Activated CD4-positive, alpha-beta memory T cell treated with anti-CD3 and anti-CD28 coated beads, Interleukin-2, amount 10 ng/mL, durations not matched to agents 7 days and 5 days (primary cell): Measurements from ENCODE around the gene HSDL2. TPM values are rescaled to one million over a fixed set of nuclear protein-coding genes. Genes with fewer than 3 reads are reported as not detected.
A peak's percentile ranks its signal among the peaks of the same experiment; 100 is the strongest.
"Not testable (repeated sequence)": the region's sequence is repeated elsewhere in the genome, so short reads cannot be mapped to it uniquely, and the experiment has no call there.

ENCODE experiments used
- CTCF ChIA-PET: fragments of 350-600 bp; sonication (Branson Sonifier 250); formaldehyde crosslinking; loops from one replicate; lab custom pipeline; 2021; ENCODE audit warnings: antibody characterized with exemption, inconsistent platforms; lab: Charles Lee
- POLR2A ChIA-PET: fragments of 350-600 bp; sonication (Branson Sonifier 250); formaldehyde crosslinking; loops from one replicate; lab custom pipeline; 2021; ENCODE audit warnings: antibody characterized with exemption; lab: Charles Lee
- DNase-seq: peaks from one replicate; pipeline ENCODE4 v3.0.0-alpha.2; 2020
- H3K27ac Mint-ChIP-seq: one replicate; pipeline ENCODE4 v1.8.0; 2021; ENCODE audit warnings: mild to moderate bottlenecking, mixed read lengths
- H3K27me3 Mint-ChIP-seq: one replicate; pipeline ENCODE4 v1.8.0; 2021; ENCODE audit warnings: mixed read lengths
- H3K36me3 Mint-ChIP-seq: one replicate; pipeline ENCODE4 v1.8.0; 2021; ENCODE audit warnings: low read depth, mixed read lengths
- H3K4me1 Mint-ChIP-seq: one replicate; pipeline ENCODE4 v1.8.0; 2021; ENCODE audit warnings: mixed read lengths
- H3K4me3 Mint-ChIP-seq: one replicate; pipeline ENCODE4 v1.8.0; 2021; ENCODE audit warnings: mild to moderate bottlenecking, mixed read lengths
- H3K9me3 Mint-ChIP-seq: one replicate; pipeline ENCODE4 v1.8.0; 2021; ENCODE audit warnings: mixed read lengths
- total RNA-seq, 2 experiments: library from RNA; stranded (reverse); gene quantifications; one replicate each; pipeline ENCODE4 v1.2.3, GENCODE V29; 2021

HSDL2 gene
- total RNA-seq, 2 experiments from 2014 or later: 18.4 to 19.4 TPM

- Mint-ChIP-seq H3K36me3 (peaks cover 9% of the 10 kb centered on the region), H3K4me1 (peaks cover 3% of the 10 kb centered on the region), H3K4me3 (no peak overlapping the region), H3K27ac (no peak overlapping the region), H3K9me3 (peaks cover 25% of the 10 kb centered on the region), H3K27me3 (peaks cover 8% of the 10 kb centered on the region)
- ChIA-PET POLR2A (interaction anchor here (2.5 kb wide), 1 partner anchor 12 kb away, joined by 16 read pairs; the partner anchor contains the start of gene HSDL2), CTCF (interaction anchor here (0.8 to 1.9 kb wide), 6 partner anchors 255 to 426 kb away, joined by 3 to 13 read pairs (median 5); no protein-coding TSS in a partner anchor)
- DNase-seq: no peak
Measured at GRCh38 chr9:112367465-112367864, 12.4 kb upstream of the HSDL2 start.

GRCh38 chr9:112369817-112370216 lies 10.1 kb upstream of the HSDL2 start:
- Mint-ChIP-seq H3K27me3 (peaks cover 5% of the 10 kb centered on the region), H3K9me3 (peaks cover 26% of the 10 kb centered on the region), H3K4me1 (peaks cover 3% of the 10 kb centered on the region), H3K4me3 (no peak overlapping the region), H3K27ac (no peak overlapping the region), H3K36me3 (peaks cover 12% of the 10 kb centered on the region)
- DNase-seq: no peak
- POLR2A ChIA-PET: interaction anchor here (2.1 kb wide), 1 partner anchor 10 kb away, joined by 9 read pairs; the partner anchor contains the start of gene HSDL2
- CTCF ChIA-PET: interaction anchor here (1.2 to 1.5 kb wide), 2 partner anchors 9 kb away, joined by 3 to 4 read pairs; no protein-coding TSS in a partner anchor

- CTCF ChIA-PET: interaction anchor here (0.7 to 0.8 kb wide), 2 partner anchors 10 to 288 kb away, joined by 4 read pairs; no protein-coding TSS in a partner anchor
- H3K4me3 Mint-ChIP-seq: no peak overlapping the region
- H3K4me1 Mint-ChIP-seq: peaks cover 3% of the 10 kb centered on the region
- DNase-seq: no peak
- peaks cover 25% of the 10 kb centered on the region for H3K9me3 Mint-ChIP-seq
- H3K36me3 Mint-ChIP-seq: peaks cover 19% of the 10 kb centered on the region
- H3K27me3 Mint-ChIP-seq: no peaks in the 10 kb centered on the region
- no peak overlapping the region for H3K27ac Mint-ChIP-seq
- POLR2A ChIA-PET: interaction anchor here (2.1 kb wide), 1 partner anchor 9 kb away, joined by 9 read pairs; the partner anchor contains the start of gene HSDL2
Measured at GRCh38 chr9:112371060-112371459, 8.8 kb upstream of the HSDL2 start.

GRCh38 chr9:112373666-112374065 lies 6.2 kb upstream of the HSDL2 start:
- not testable (repeated sequence) for H3K27me3 Mint-ChIP-seq

GRCh38 chr9:112374232-112374631 lies 5.7 kb upstream of the HSDL2 start:
- H3K27ac Mint-ChIP-seq, CTCF ChIA-PET, POLR2A ChIA-PET, H3K27me3 Mint-ChIP-seq, DNase-seq, H3K4me3 Mint-ChIP-seq: not testable (repeated sequence)
- Mint-ChIP-seq H3K36me3 (peaks cover 25% of the 10 kb centered on the region), H3K9me3 (peaks cover 21% of the 10 kb centered on the region), H3K4me1 (peaks cover 27% of the 10 kb centered on the region)

More at GRCh38 chr9:112373666-112374065, 6.2 kb upstream of the HSDL2 start:
- CTCF ChIA-PET, H3K27ac Mint-ChIP-seq, H3K4me3 Mint-ChIP-seq, POLR2A ChIA-PET, DNase-seq: not testable (repeated sequence)
- H3K9me3 Mint-ChIP-seq: peaks cover 22% of the 10 kb centered on the region
- H3K4me1 Mint-ChIP-seq: peaks cover 27% of the 10 kb centered on the region
- peaks cover 25% of the 10 kb centered on the region for H3K36me3 Mint-ChIP-seq

GRCh38 chr9:112375361-112375760 lies 4.5 kb upstream of the HSDL2 start:
- peaks cover 27% of the 10 kb centered on the region for H3K4me1 Mint-ChIP-seq
- H3K27me3 Mint-ChIP-seq: no peaks in the 10 kb centered on the region
- POLR2A ChIA-PET: no interaction called here
- DNase-seq: no peak
- no peak overlapping the region for H3K27ac Mint-ChIP-seq
- H3K9me3 Mint-ChIP-seq: peaks cover 12% of the 10 kb centered on the region
- peaks cover 21% of the 10 kb centered on the region for H3K36me3 Mint-ChIP-seq
- CTCF ChIA-PET: interaction anchor here (0.5 kb wide), 1 partner anchor 948 kb away, joined by 3 read pairs; no protein-coding TSS in a partner anchor
- H3K4me3 Mint-ChIP-seq: no peak overlapping the region

- POLR2A ChIA-PET: interaction anchor here (0.7 to 4.6 kb wide), 5 partner anchors 26 to 374 kb away, joined by 3 to 63 read pairs (median 5); partner anchors contain the start of genes INIP, PTBP3, SNX30 and SUSD1
- H3K27ac Mint-ChIP-seq: peak overlapping the region; percentile 51
- peaks cover 16% of the 10 kb centered on the region for H3K36me3 Mint-ChIP-seq
Measured at GRCh38 chr9:112377087-112377486, 2.8 kb upstream of the HSDL2 start.

GRCh38 chr9:112377684-112378327 lies 2.1 kb upstream of the HSDL2 start:
- ChIA-PET POLR2A (interaction anchor here (0.7 to 4.6 kb wide), 10 partner anchors 26 to 747 kb away, joined by 3 to 63 read pairs (median 10); partner anchors contain the start of genes DNAJC25, INIP, KIAA1958 and PTBP3), CTCF (interaction anchor here (1.1 to 3.1 kb wide), 5 partner anchors 16 to 340 kb away, joined by 3 to 21 read pairs (median 3); partner anchors contain the start of gene INIP)
- Mint-ChIP-seq H3K9me3 (peaks cover 2% of the 10 kb centered on the region), H3K27ac (peak overlapping the region; percentile 4), H3K27me3 (no peaks in the 10 kb centered on the region), H3K36me3 (peaks cover 16% of the 10 kb centered on the region), H3K4me1 (peaks cover 41% of the 10 kb centered on the region), H3K4me3 (peak overlapping the region; percentile 93)
- DNase-seq: no peak

More at GRCh38 chr9:112377087-112377486, 2.8 kb upstream of the HSDL2 start:
- CTCF ChIA-PET: interaction anchor here (1.1 to 1.2 kb wide), 2 partner anchors 15 to 341 kb away, joined by 3 to 4 read pairs; partner anchors contain the start of gene INIP
- peaks cover 37% of the 10 kb centered on the region for H3K4me1 Mint-ChIP-seq
- peak overlapping the region; percentile 93 for H3K4me3 Mint-ChIP-seq
- H3K27me3 Mint-ChIP-seq: no peaks in the 10 kb centered on the region
- H3K9me3 Mint-ChIP-seq: peaks cover 5% of the 10 kb centered on the region
- peak; percentile 35 for DNase-seq

GRCh38 chr9:112378328-112379176 lies 1.4 kb upstream of the HSDL2 start:
- CTCF ChIA-PET: interaction anchor here (0.7 to 3.1 kb wide), 14 partner anchors 9 to 441 kb away, joined by 3 to 21 read pairs (median 4); partner anchors contain the start of genes INIP and PTBP3
- H3K4me3 Mint-ChIP-seq: peak overlapping the region; percentile 93
- peaks cover 42% of the 10 kb centered on the region for H3K4me1 Mint-ChIP-seq
- peak overlapping the region; percentile 95 for H3K27ac Mint-ChIP-seq
- peak; percentile 28 for DNase-seq
- POLR2A ChIA-PET: interaction anchor here (0.7 to 4.6 kb wide), 30 partner anchors 8 to 1023 kb away, joined by 3 to 63 read pairs (median 4); partner anchors contain the start of genes DNAJC25, INIP, KIAA1958 and PTBP3
- no peaks in the 10 kb centered on the region for H3K27me3 Mint-ChIP-seq
- peaks cover 2% of the 10 kb centered on the region for H3K9me3 Mint-ChIP-seq
- H3K36me3 Mint-ChIP-seq: peaks cover 15% of the 10 kb centered on the region

- Mint-ChIP-seq H3K4me1 (peaks cover 45% of the 10 kb centered on the region), H3K36me3 (peaks cover 14% of the 10 kb centered on the region), H3K9me3 (peaks cover 2% of the 10 kb centered on the region), H3K27ac (peak overlapping the region; percentile 95), H3K27me3 (no peaks in the 10 kb centered on the region), H3K4me3 (peak overlapping the region; percentile 93)
- CTCF ChIA-PET: interaction anchor here (0.6 to 3.1 kb wide), 21 partner anchors 9 to 620 kb away, joined by 3 to 21 read pairs (median 4); partner anchors contain the start of genes INIP and PTBP3
- POLR2A ChIA-PET: interaction anchor here (0.6 to 4.6 kb wide), 41 partner anchors 9 to 1022 kb away, joined by 3 to 63 read pairs (median 4); partner anchors contain the start of genes DNAJC25, INIP, KIAA1958 and PTBP3
- peak; percentile 99 for DNase-seq
Measured at GRCh38 chr9:112379177-112380101, 469 bp upstream of the HSDL2 start.

GRCh38 chr9:112380825-112381221 lies 915 bp downstream of the HSDL2 start:
- no peak for DNase-seq
- Mint-ChIP-seq H3K36me3 (peaks cover 9% of the 10 kb centered on the region), H3K4me3 (peak overlapping the region; percentile 93), H3K9me3 (no peaks in the 10 kb centered on the region), H3K4me1 (peaks cover 45% of the 10 kb centered on the region), H3K27ac (peak overlapping the region; percentile 95), H3K27me3 (no peaks in the 10 kb centered on the region)
- CTCF ChIA-PET: interaction anchor here (0.6 to 3.1 kb wide), 3 partner anchors 19 to 306 kb away, joined by 3 to 21 read pairs (median 11); no protein-coding TSS in a partner anchor
- POLR2A ChIA-PET: interaction anchor here (1.1 to 4.6 kb wide), 12 partner anchors 9 to 484 kb away, joined by 3 to 63 read pairs (median 10); partner anchors contain the start of genes INIP, KIAA1958, PTBP3 and SNX30
